Breast epithelium (tissue), 3 donors: ENCODE measurements around the gene SCN10A.

Experiments used
- POLR2A ChIP-seq: fragments of 450-650 bp; IDR thresholded peaks from one replicate; pipeline ENCODE4 v1.6.1; 2016; ENCODE audit warnings: antibody characterized with exemption, mild to moderate bottlenecking, moderate library complexity
- POLR2AphosphoS5 ChIP-seq, 3 donors: sonication (generic); formaldehyde crosslinking; IDR thresholded peaks; one replicate each; pipeline ENCODE4 v1.6.1; 2017; ENCODE audit warnings: antibody characterized with exemption in 3 of 3
- TF ChIP-seq, protein P1 (sequence below), 3 donors: fragments of 450-650 bp; IDR thresholded peaks; one replicate each; pipeline ENCODE4 v1.5.1; 2016 to 2017; ENCODE audit warnings: antibody characterized with exemption in 3 of 3, mild to moderate bottlenecking in 3 of 3, moderate library complexity in 3 of 3

DNA sequence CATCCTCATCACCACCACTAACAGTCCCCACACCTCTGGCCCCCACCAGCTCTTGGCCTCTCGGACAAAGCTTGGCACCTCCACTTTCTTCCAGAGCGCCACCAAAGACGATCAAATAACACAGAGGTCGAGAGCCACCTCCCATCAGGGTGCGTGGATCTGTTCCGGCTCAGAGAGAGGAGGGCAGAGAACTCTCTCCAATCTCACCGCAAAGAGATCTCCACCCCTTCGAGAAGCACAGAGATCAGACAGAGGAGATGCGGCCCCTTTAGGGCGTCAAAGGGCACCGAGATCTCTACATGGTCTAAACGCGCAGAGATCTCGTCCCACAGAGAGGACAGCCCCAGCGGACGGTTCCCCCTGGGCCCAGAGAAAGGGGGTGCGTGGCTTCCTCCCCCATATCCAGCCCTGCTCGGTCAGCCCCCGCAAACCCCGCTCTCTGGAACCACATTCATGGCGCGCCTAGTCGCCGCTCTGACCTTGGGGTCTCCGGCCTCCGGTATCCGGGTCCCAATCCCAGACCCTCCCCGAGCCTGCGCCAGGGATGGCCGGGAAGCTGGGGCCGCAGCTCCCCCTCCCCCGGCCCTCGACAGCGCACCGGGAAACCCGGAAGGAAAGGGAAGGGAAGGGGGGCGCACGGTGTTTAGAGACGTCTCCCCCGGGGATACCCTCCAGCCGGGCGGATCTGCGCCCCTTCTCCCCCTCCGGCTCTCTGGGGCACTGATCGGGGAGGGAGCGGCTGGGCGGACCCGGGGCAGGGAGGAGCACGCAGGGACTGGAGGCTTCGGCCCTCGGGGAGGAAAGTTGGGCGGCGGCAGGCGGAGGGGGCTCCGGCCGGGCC is 167.1 kb downstream of the SCN10A start:
- TF ChIP-seq POLR2AphosphoS5 (IDR thresholded peaks at IDR 0.05) (no peak), POLR2A (no peak)
- TF ChIP-seq, protein P1, sequence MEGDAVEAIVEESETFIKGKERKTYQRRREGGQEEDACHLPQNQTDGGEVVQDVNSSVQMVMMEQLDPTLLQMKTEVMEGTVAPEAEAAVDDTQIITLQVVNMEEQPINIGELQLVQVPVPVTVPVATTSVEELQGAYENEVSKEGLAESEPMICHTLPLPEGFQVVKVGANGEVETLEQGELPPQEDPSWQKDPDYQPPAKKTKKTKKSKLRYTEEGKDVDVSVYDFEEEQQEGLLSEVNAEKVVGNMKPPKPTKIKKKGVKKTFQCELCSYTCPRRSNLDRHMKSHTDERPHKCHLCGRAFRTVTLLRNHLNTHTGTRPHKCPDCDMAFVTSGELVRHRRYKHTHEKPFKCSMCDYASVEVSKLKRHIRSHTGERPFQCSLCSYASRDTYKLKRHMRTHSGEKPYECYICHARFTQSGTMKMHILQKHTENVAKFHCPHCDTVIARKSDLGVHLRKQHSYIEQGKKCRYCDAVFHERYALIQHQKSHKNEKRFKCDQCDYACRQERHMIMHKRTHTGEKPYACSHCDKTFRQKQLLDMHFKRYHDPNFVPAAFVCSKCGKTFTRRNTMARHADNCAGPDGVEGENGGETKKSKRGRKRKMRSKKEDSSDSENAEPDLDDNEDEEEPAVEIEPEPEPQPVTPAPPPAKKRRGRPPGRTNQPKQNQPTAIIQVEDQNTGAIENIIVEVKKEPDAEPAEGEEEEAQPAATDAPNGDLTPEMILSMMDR (IDR thresholded peaks at IDR 0.05), result no peak
